Measurements from ENCODE around the gene ATG10.

ATG10 gene

GRCh38 chr5:82275216-82275664 lies 303.4 kb downstream of the ATG10 start:
- no peak for TF ChIP-seq CTCF (IDR thresholded peaks at IDR 0.05; ENCODE audit: extremely low read depth, missing control alignments)

GRCh38 chr5:82276800-82277612 lies 305.2 kb downstream of the ATG10 start:
- no peak for TF ChIP-seq CTCF (IDR thresholded peaks at IDR 0.05; ENCODE audit: extremely low read depth, missing control alignments)
- DNase-seq (ENCODE audit: low spot score) = no peak

More at GRCh38 chr5:82275216-82275664, 303.4 kb downstream of the ATG10 start:
- no peak for DNase-seq (ENCODE audit: low spot score)

- DNase-seq (ENCODE audit: low spot score) = no peak
- TF ChIP-seq CTCF (IDR thresholded peaks at IDR 0.05; ENCODE audit: extremely low read depth, missing control alignments) = no peak
These were observed 305.8 kb downstream of the ATG10 start for GRCh38 chr5:82277613-82277986.

- peak; percentile 88 for DNase-seq (ENCODE audit: low spot score)
- no peak for TF ChIP-seq CTCF (IDR thresholded peaks at IDR 0.05; ENCODE audit: extremely low read depth, missing control alignments)
These were observed 306.3 kb downstream of the ATG10 start, which contains the start of gene RPS23 for GRCh38 chr5:82277987-82278710. Gene RPS23 (minus strand): TSS chr5:82278354. CDS start chr5:82278323, 31 bp downstream.

GRCh38 chr5:82278711-82279370 lies 307.0 kb downstream of the ATG10 start:
- no peak for DNase-seq (ENCODE audit: low spot score)
- no peak for TF ChIP-seq CTCF (IDR thresholded peaks at IDR 0.05; ENCODE audit: extremely low read depth, missing control alignments)

- no peak for TF ChIP-seq CTCF (IDR thresholded peaks at IDR 0.05; ENCODE audit: extremely low read depth, missing control alignments)
- no peak for DNase-seq (ENCODE audit: low spot score)
These were observed 312.1 kb downstream of the ATG10 start for GRCh38 chr5:82283893-82284292.
